Bone marrow (tissue), 2 donors: ENCODE data around the gene TRIM37.
"Not testable (repeated sequence)": the region's sequence is repeated elsewhere in the genome, so short reads cannot be mapped to it uniquely, and the experiment has no call there.

Experiments used
- DNase-seq, 2 donors: peaks; one replicate each; lab custom pipeline; 2025; lab: John Stamatoyannopoulos, UW

The TRIM37 gene

DNA sequence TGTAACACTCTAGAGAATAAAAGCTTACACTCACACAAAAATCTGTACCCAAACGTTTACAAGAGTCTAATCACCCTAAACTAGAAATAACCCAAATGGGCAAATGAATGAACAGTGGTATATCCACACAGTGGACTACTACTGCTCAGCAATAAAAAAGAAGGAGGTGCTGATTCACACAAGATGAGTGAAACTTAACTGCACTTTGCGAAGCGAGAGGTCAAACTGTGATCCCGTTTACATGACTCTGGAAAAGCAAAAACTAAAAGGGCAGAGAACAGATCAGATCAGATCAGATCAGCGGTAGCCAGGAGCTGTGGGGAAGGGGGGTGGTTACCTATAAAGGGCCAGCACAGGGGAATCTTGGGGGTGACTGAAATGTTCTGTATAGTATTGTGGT lies 113.4 kb downstream of the TRIM37 start:
- DNase-seq, result no peak

DNA sequence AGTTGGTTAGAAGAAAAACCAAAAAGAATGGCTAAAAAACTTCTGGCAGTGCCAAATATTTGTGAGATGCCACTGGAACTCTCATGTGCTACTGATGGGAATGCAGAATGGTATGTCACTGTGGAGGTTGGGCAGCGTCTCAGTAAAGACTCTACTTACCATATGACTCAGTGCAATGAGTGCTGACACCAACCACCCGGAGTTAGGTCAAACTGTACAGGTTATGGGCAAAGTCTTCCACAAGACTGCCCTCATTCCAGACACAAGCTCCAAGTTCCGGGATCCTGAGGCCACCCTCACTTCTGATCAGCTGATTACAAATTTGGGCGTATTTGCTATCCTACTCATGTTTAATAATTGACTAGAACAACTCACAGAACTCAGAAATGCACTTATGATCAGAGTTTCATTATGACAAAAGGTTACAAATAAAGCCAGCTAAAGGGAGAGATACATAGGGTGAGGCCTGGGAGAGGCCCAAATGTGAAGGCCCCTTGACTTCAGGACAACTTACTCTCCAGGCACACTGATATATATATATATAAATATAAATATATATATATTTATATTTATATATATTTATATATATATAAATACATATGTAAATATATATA lies 114.9 kb downstream of the TRIM37 start:
- DNase-seq, result no peak

DNA sequence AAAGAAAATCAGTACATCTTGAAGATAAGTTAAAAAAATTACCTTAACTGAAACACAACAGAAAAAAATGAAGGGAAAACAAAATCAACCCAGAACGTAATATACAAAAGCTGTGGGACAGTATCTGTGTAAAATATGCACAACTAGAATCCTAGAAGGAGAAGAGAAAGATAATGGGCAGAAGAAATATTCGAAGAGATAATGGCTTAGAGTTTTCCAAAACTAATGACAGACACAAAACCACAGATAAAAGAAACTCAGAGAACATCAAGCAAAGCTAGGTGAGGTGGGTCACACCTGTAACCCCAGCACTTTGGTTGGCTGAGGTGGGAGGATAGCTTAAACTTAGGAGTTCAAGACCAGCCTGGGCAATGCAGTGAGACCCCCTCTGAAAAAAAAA lies 117.1 kb downstream of the TRIM37 start:
- DNase-seq, result no peak

DNA sequence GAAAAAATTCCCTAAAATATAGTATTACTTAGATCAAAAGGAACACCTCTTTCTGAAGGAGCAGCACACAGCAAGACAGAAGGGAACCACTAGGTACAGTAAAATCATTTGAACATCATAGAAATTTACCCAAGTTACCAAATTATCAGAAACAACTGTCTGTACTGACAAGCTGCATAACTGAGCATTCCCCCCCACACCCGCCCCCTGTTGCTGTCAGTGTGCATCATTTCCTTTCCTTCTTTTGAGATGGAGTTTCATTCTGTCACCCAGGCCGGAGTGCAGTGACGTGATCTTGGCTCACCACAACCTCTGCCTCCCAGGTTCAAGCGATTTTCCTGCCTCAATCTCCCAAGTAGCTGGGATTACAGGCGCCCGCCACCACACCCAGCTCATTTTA lies 120.7 kb downstream of the TRIM37 start:
- no peak for DNase-seq

DNA sequence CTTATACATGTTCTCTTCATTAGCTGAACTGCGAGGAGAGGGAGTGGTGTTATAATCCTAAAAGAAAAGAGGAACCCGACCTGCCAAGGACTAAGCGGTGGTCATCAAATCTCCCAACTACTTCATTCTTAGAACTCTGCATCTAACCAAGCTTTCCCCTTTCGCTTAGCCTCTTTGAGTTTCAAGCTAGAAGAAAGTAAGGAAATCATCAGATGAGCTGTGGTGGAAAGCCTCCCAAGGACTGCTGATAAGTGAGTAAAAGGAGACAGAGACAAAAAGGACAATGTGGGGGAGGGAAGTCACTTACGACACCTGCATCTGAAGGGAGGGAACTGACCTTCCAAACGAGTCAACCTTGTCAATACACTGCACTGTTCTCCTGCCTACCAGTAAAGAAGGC lies 121.3 kb downstream of the TRIM37 start:
- DNase-seq, result no peak

DNA sequence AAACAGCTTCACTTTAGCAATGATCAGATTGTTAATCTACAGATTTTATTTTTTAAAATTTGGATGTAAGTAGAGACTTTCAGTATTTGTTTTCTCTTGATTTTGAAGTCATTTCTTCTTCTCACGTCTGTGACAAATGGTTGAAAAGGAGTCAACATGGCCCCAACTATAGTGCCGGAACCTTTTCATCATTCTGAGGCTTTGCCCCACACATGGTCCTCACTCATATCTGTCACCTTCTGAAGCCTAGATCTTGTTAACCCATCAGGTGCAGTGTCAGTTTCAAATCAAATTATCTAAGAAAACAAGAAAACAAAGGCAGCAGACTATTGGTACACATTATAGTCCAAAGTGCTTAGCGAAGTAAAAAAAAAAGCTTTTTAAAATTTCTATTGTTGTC lies 124.1 kb downstream of the TRIM37 start:
- no peak for DNase-seq

DNA sequence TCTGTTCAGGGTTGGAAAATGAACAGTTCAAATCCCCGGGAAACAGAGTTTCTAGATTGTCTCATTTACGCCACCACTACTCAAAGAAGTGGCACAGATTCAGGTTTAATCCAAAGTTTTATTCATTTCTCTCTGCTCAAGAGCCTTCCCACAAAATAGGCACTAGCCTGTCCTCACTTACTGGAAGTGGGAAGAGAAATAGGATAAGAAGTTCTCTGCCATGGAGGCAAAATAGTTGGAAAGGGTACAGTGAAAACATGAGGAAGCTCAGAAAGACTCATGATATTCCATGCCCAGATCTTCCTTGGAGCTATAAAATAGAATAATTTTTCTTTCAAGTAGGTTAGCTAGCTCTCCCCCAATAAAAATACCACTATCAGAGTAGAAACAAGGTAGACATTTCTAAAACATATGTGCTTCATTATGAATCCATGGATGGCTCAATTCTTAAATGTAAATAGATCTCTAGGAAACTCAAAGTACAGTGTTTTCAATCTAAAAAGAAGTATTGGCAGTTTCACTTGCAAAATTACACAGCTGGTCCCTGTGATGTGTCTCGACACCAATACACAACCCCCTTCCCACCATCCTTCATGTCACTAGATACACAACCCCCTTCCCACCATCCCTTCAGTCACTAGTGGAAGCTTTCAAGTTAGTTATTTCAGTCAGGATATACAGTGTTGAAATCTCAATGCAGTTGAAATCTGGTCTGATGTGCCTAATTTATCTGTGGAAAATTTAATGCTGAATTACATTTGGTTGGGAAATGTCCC lies 125.8 kb downstream of the TRIM37 start:
- no peak for DNase-seq

DNA sequence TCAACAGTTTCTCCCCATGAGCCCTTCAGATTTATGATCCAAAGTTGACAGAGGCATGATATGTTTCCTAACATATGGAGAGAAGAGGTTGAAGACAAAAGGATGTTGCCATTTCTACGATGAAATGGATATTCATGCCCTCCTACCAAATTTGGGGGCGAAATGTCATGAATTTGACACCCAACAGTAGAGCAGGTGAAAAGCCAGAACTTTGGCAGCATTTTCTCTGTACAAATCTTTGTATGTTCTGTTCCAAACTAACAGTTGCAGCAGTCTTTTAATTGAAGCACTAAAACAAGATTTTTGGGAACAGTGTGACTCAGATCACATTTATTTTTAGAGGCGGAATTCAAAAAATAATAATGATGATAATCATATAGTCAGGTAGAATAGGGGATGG lies 130.1 kb downstream of the TRIM37 start:
- DNase-seq, result no peak

DNA sequence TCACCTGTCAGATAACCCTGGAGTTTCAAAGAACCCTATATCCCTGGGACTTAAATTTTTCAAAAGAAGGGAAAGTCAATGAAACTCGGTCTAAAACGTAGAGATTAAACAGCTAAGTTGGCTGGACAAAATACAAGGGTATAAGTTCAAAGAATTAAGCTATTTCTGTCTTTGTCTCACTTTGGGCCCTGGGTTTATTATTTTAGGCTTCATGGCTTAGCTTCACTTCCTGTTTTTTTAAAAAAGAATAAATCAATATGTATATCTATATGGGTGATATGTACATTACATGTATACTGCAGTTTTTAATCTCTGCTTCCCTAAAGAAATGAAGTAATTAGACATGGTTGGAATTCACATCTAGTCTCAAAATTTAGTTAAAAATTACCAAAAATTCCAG lies 132.3 kb downstream of the TRIM37 start:
- no peak for DNase-seq

DNA sequence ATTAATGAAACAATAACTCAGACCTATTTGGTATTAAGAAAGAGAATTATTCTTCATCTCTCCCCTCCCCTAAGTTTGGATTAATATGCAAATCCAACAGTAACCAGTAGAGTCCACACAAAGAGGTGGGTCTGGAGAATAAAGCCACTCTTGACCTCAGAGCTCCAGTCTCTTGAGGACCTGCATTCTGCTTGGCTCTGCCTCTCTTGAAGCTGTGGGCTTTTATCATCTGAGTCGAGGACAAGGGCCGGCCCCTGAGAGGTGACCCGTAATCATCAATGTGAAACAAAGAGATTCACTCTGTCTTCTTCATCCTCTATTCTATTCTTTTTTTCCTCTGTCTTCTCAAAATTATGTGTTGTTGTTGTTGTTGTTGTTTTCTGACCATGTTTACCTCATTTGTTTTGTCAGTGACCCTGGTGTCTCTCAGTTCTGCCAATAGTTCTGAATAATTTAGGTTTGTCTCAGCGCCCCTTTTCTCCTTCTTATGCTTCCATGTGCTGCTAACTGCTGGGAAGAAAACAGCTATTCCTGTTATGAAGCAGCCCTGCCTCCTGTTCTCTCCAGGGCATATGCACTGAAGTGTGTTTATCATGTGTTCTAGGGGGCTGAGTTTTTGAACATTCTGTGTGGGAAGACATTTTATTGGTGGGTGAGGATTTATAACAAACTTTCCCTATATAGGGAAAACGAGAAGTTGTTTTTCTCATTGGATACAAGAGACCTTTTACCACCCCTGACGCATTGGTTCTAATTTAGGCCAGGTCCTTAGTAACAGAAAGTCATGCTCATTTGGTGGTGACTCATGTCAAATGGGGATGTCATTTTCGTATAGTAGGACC lies 135.8 kb downstream of the TRIM37 start:
- no peak for DNase-seq

DNA sequence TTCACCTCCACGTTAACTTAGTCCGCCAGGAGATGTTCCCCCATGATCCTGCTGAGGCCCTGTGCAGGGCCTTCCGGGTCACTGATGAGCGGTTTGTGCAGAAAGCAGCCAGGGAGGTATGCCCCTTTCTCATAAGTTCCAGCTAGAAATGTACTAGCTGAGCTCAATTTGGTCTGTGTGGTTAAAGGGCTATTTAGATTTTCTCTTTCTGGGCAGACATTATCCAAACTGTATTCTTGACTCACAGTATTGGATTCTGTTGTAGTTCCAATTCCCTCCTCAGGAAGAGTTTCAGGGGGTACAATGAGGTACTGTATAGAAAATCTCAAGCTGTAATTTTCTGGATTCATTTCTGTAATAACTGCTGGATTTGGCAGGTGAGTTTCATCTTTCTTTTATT lies 137.1 kb downstream of the TRIM37 start:
- no peak for DNase-seq

DNA sequence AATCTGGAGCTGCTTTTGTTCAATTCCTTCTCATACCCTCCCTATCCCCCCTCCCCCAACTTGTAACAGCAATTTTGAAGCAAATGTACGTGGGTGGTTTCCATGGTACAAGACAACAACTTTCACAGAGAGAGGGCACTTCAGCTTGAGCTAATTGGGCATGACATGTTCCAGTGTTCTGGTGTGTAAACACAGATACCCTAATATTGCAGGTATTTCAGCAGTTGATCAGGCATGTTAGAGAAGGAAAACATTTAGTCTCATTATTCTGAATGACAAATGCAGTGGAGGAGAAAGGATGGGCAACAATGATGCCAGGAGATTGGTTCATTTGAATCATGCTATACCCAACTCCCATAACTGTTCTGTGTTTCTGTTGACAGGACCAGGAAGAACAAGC lies 137.5 kb downstream of the TRIM37 start:
- DNase-seq, result no peak

DNA sequence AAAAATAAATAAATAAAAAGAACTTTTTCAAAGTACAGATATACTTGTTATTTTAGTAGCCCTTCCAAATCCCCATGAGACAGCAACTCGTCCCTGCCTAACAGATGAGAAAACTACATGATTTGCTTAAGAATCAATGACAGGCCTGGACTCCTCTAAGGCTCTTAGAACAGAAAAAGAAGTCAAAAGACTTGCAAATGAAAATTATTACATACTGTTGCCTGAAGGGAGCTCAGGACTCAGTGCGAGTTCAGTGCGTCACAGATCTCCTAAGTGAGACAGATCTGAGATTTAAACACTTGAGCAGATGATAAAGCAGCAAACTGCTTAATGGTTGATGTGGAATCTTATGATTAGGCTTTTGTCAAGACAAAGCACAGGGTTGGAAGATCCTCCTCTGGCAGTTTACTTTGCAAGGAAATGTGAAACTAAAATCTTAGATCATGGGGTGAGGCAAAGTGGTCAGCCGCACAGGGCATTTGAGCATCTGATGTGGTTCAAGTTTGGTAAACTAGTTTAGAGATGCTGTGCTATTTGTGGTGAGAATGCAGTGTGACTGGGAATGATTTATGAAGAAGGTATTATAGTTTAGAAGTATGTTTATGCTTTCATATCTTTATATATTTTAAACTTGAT lies 138.1 kb downstream of the TRIM37 start:
- DNase-seq, result no peak

DNA sequence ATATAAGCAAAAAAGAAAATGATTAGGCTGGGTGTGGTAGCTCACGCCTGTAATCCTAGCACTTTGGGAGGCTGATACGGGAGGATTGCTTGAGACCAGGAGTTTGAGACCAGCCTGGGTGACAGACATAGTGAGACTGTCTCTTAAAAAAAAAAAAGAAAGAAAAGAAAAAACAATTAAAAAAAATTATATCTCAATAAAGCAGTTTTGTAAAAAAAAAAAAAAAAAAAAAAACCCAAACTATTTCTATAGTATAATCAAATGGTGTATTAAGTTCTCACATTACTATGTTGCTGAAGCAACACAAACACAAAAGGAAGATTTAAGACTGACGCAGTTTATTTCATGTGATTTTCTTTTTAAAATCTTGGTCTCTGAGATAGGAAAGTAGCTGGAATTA lies 140.5 kb downstream of the TRIM37 start:
- DNase-seq, result no peak

DNA sequence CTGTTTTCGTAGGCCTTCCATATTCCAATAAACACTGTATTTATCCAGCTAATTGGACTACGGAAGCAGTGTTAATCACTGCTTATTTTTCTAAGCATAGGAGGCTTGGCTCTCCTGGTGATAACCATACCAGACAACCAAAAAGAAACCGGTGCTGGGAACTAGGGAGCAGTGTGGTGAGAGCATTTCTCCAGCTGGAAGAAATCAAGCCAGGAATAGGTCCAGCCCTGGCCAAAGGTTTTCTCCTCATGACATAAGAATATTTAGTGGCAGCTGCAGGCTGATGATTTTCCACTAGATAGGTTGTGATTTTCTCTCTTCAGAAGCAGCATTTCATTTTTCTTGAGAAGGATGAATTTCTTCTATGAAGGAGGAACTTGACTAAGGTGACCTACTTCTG lies 141.5 kb downstream of the TRIM37 start:
- DNase-seq, result no peak

DNA sequence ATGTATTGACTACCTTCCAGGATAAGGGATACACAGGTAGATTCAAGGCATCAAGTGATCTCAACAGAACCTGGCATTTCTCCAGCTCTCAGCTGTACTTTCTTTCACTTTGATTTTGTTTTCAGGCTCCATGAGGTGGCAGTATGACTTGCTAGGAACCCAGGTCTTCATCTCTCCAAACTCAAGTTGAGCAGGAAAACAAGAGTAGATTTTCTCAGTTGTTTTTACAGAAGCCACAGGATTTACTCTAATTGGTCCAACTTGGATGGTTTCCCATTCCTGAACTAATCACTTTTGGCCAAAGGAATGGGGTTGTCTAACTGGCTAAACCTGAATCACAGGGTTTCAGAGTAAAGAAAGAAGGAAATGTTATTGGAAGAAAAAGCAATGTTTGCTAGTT lies 146.6 kb downstream of the TRIM37 start:
- DNase-seq, result no peak

DNA sequence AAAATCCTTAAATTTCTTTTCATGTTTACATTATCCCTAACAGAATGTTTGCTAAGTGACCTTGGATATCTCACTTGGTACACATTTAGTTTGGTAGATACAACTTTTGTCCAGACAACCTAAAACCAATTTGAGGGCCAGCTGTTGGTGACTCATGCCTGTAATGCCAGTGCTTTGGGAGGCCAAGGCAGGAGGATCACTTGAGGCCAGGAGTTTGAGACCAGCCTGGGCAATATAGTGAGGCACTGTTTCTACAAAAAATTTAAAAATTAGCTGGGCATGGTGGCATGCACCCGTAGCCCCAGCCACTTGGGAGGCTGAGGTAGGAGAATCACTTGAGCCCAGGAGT lies 149.0 kb downstream of the TRIM37 start:
- DNase-seq, result not testable (repeated sequence)

DNA sequence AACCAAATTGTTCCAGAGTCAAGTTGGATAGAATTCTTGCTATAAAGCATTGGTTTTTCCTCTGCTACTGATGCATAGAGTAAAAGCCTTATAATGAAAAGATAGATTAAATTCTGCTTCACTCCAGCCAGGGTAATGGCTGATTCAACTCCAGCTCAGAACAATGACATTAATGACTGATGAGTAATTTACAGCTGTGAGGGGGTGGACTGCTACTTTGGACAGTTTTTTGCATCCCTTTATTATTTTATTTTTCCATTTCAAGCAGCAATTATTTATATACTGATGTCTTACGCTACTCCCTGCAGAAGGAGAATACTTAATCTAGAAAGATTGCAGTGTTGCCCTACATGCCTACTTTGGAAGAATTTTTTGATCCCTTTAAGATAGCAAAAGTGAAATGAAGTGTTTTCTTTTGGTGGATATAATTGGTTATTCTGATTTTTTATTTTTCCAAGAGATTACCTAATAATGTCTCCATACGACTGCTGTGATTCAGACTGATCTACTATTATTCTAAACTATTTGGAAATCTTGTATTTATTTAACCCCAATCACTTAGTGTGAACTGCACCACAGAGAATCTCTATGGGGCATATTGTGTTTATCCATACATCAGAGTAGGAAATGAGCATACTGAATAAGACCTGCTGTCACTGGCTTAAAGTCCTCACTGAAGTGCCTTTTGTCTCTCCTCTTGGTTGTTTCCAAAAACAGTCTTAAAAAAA lies 149.5 kb downstream of the TRIM37 start:
- DNase-seq, result no peak

DNA sequence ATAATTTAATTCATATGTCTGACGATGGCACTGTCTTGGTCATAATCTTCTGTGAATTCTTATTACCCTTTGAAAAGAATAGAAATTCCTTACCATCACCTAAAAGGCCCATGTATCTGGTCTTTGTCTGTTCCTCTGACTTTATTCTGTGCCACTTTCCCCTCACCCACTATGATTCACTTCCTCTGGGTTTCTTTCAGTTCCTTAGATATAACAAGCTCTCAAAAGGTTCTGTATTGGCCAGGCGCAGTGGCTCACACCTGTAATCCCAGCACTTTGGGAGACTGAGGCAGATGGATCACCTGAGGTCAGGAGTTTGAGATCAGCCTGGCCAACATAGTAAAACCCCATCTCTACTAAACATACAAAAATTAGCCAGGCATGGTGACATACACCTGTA lies 152.3 kb downstream of the TRIM37 start:
- DNase-seq, result not testable (repeated sequence)

DNA sequence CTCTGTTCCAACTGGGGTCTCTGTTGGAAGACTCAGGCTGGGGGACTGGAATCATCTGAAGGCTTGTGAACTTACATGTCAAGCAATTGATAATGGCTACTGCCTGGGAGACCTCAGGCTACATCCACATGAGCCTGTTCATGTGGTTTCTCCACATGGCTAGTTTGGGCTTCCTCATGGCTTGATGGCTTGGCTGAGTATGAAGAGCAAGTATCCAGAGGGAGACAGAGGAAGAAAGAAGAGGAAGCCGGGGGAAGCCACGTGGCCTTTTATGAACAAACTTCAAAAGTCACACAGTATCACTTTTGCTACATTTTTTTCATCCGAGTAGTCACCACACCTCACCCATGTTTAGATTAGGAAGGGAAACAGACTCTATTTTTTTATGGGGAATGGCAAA lies 158.9 kb downstream of the TRIM37 start:
- DNase-seq, result no peak

DNA sequence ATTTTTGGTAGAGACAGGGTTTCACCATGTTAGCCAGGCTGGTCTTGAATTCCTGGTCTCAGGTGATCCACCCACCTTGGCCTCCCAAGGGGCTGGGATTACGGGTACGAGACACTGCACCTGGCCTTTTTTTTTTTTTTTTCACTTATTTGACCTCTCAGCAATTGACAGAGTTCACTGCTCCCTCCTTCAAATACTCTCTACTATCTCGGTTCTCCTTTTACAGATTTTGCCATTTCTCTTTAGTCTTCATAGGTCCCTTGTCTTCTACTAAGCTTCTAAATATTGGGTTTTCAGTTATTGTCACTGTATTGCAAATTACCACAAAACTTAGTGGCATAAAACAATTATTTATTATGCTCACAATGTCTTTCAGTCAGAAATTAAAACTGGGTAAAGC lies 159.3 kb downstream of the TRIM37 start:
- DNase-seq, result no peak

DNA sequence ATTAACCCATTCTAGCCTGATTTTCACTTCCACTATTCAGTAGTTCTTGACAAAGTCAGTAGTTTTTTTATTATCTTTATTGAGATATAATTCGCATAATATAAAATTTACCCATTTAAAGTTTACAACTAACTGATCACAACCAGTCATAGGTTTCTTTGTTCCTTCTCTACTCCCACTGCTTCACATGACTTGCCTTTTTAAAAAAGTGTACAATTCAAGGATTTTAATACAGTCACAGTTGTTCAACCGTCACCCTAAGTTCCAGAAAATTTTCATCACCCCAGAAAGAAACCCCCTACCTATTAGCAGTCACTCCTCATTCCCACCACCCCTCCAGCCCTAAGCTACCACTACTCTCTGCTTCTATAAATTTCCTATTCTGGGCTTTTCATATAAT lies 162.5 kb downstream of the TRIM37 start:
- DNase-seq, result no peak
